ENCODE measurements around the gene WDR62. TPM values are rescaled to one million over a fixed set of nuclear protein-coding genes. Genes with fewer than 3 reads are reported as not detected.

WDR62 gene
- total and polyA plus RNA-seq, 10 of the 15 experiments (the other 5 are each of a cell fraction or from before 2014, with no cell fraction given), result 0.08 to 20.6 (median 10.9) TPM

- no peak for TF ChIP-seq ASH2L (IDR thresholded peaks at IDR 0.05; ENCODE audit: borderline replicate concordance, low read depth)
- no peak for TF ChIP-seq MAX (IDR thresholded peaks at IDR 0.05; ENCODE audit: low read depth, low read length)
- TF ChIP-seq MXI1 (IDR thresholded peaks at IDR 0.05; ENCODE audit: low read depth, low read length), result no peak
- TF ChIP-seq YY1 (IDR thresholded peaks at IDR 0.05; ENCODE audit: low read depth, low read length), result no peak
Observed at GRCh38 chr19:36049080-36049698, 5.5 kb upstream of the WDR62 start (continued).

GRCh38 chr19:36051236-36051635, 3.5 kb upstream of the WDR62 start:
- TF ChIP-seq, protein P1, sequence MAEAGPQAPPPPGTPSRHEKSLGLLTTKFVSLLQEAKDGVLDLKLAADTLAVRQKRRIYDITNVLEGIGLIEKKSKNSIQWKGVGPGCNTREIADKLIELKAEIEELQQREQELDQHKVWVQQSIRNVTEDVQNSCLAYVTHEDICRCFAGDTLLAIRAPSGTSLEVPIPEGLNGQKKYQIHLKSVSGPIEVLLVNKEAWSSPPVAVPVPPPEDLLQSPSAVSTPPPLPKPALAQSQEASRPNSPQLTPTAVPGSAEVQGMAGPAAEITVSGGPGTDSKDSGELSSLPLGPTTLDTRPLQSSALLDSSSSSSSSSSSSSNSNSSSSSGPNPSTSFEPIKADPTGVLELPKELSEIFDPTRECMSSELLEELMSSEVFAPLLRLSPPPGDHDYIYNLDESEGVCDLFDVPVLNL (IDR thresholded peaks at IDR 0.05; ENCODE audit: low read depth, low read length), result no peak
- TF ChIP-seq, protein P2, sequence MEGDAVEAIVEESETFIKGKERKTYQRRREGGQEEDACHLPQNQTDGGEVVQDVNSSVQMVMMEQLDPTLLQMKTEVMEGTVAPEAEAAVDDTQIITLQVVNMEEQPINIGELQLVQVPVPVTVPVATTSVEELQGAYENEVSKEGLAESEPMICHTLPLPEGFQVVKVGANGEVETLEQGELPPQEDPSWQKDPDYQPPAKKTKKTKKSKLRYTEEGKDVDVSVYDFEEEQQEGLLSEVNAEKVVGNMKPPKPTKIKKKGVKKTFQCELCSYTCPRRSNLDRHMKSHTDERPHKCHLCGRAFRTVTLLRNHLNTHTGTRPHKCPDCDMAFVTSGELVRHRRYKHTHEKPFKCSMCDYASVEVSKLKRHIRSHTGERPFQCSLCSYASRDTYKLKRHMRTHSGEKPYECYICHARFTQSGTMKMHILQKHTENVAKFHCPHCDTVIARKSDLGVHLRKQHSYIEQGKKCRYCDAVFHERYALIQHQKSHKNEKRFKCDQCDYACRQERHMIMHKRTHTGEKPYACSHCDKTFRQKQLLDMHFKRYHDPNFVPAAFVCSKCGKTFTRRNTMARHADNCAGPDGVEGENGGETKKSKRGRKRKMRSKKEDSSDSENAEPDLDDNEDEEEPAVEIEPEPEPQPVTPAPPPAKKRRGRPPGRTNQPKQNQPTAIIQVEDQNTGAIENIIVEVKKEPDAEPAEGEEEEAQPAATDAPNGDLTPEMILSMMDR (IDR thresholded peaks at IDR 0.05 in 2 of 3, conservative IDR thresholded peaks at IDR 0.05 in 1 of 3; ENCODE audit: control insufficient read depth in 2 of 3, extremely low read depth in 1 of 3, insufficient read depth in 1 of 3, low read depth in 3 of 3, low read length in 3 of 3), result peak; percentile 19 to 64 (median 46); a peak in 4 of 6 replicates
- H3K36me3 ChIP-seq (ENCODE audit: control insufficient read depth in 2 of 2, insufficient read depth in 2 of 2, low read length in 1 of 2), result no peaks in the 10 kb centered on the region
- FAIRE-seq, result no peak
- no peak overlapping the region for H2AFZ ChIP-seq (ENCODE audit: control insufficient read depth, low read depth, low read length)
- ChIA-PET POLR2A (no interaction called here), RAD21 (ENCODE audit: unreplicated experiment) (no interaction called here), CTCF (no interaction called here), SMC1A (ENCODE audit: uncharacterized antibody, unreplicated experiment) (no interaction called here)
- in situ Hi-C loops (cut with MboI), result no loop called here
- 46% methylated on average over 3 of the region's 3 CpGs for WGBS (ENCODE audit: insufficient coverage, insufficient replicate concordance, low lambda C conversion rate, missing lambda C conversion rate)
- H3K4me1 ChIP-seq (ENCODE audit: control insufficient read depth, insufficient read depth, low read length), result peaks cover 1% of the 10 kb centered on the region; the same call in 1 of the 2 replicates
- no peak overlapping the region for H3K4me3 ChIP-seq
- no peaks in the 10 kb centered on the region for H3K9me3 ChIP-seq (replicated peaks; ENCODE audit: control insufficient read depth, insufficient read depth, low read length)
- no peaks in the 10 kb centered on the region for H3K27me3 ChIP-seq (replicated peaks in 1 of 2; ENCODE audit: control insufficient read depth in 2 of 2, insufficient read depth in 2 of 2, low read length in 1 of 2)
- BruUV-seq (replicated peaks), result no TSS peak
- H3K9ac ChIP-seq (ENCODE audit: control insufficient read depth, insufficient read depth, low read length), result no peak overlapping the region
- H3K4me2 ChIP-seq (ENCODE audit: control insufficient read depth, insufficient read depth), result no peak overlapping the region
- no peaks in the 10 kb centered on the region for H4K20me1 ChIP-seq (ENCODE audit: control insufficient read depth, insufficient read depth)
- no peak for DNase-seq (ENCODE audit: low read depth, low spot score)
- no peak overlapping the region for H3K27ac ChIP-seq (ENCODE audit: control insufficient read depth, insufficient read depth)
- no peak for ATAC-seq
- intact Hi-C loops (cut with micrococcal nuclease; ENCODE audit: unreplicated experiment), result loop anchor here (5.0 kb wide), 2 partner anchors 39 to 54 kb away; partner anchors contain the start of genes ALKBH6 and SDHAF1
- H3K79me2 ChIP-seq (ENCODE audit: control insufficient read depth, insufficient read depth, low read length), result peaks cover 12% of the 10 kb centered on the region
